Endothelial cell of umbilical vein (primary cell): ENCODE measurements around the gene TSEN15. TPM values are rescaled to one million over a fixed set of nuclear protein-coding genes. Genes with fewer than 3 reads are reported as not detected.

Experiments used
- BruUV-seq: library from RNA; stranded (reverse); fragments of 400-500 nt; replicated peaks from 2 replicates; lab custom pipeline; 2021; lab: Mats Ljungman, UMichigan
- CTCF ChIA-PET: fragments of 300-600, 350-600 bp; sonication (Branson Sonifier 250); formaldehyde crosslinking; loops from one replicate; lab custom pipeline; 2021; ENCODE audit warnings: antibody characterized with exemption, inconsistent platforms; lab: Charles Lee
- POLR2A ChIA-PET: fragments of 300-600, 350-600 bp; sonication (Branson Sonifier 250); formaldehyde crosslinking; loops from one replicate; lab custom pipeline; 2021; ENCODE audit warnings: antibody characterized with exemption, inconsistent platforms; lab: Charles Lee
- DNase-seq: peaks from one replicate; pipeline ENCODE4 v3.0.0-alpha.2; 2011; ENCODE audit warnings: low read depth, low spot score
- FAIRE-seq: peaks from 2 replicates; lab custom pipeline; 2011; peaks lifted over from hg19 to GRCh38; lab: Jason Lieb, UNC
- H2AFZ ChIP-seq: 2 replicates; pipeline ENCODE4 v1.6.0; 2012; ENCODE audit warnings: low read depth, low read length, control low read depth, inconsistent platforms
- H3K27ac ChIP-seq: 2 replicates; pipeline ENCODE4 v1.5.1; 2011; ENCODE audit warnings: low read depth, mild to moderate bottlenecking, control low read depth, low read length, moderate library complexity; ENCODE audit not compliant: insufficient read depth
- H3K27me3 ChIP-seq, 2 experiments: 2 replicates each; pipeline versions ENCODE4 v1.6.0 to v1.6.1; 2011; ENCODE audit warnings: low read length in 2 of 2, mixed read lengths in 1 of 2; ENCODE audit not compliant: control insufficient read depth in 2 of 2, insufficient read depth in 2 of 2
- H3K36me3 ChIP-seq, 2 experiments: 2 replicates in 1 of 2; 3 replicates in 1 of 2; pipeline ENCODE4 v1.5.1; 2011; ENCODE audit warnings: low read length in 2 of 2, mild to moderate bottlenecking in 1 of 2, moderate library complexity in 1 of 2; ENCODE audit not compliant: control insufficient read depth in 2 of 2, insufficient read depth in 2 of 2; ENCODE audit errors: extremely low read depth in 1 of 2
- H3K4me1 ChIP-seq: 3 replicates; pipeline ENCODE4 v1.5.1; 2011; ENCODE audit warnings: mild to moderate bottlenecking, low read length; ENCODE audit not compliant: control insufficient read depth, insufficient read depth; ENCODE audit errors: extremely low read depth
- H3K4me2 ChIP-seq: 2 replicates; pipeline ENCODE4 v1.6.1; 2011; ENCODE audit warnings: low read length, control low read depth, mixed read lengths; ENCODE audit not compliant: insufficient read depth
- H3K4me3 ChIP-seq, 3 experiments: fragments of 200-600 bp in 1 of 3; sonication (generic), shearing (Covaris generic) in 1 of 3; replicated peaks in 1 of 3; 2 replicates each; pipeline ENCODE4 v1.5.1; 2011 to 2016; ENCODE audit warnings: control low read depth in 3 of 3, low read length in 3 of 3, mild to moderate bottlenecking in 2 of 3, inconsistent platforms in 1 of 3, low read depth in 1 of 3, moderate library complexity in 1 of 3; ENCODE audit not compliant: insufficient read depth in 1 of 3
- H3K79me2 ChIP-seq: 2 replicates; pipeline ENCODE4 v1.6.0; 2012; ENCODE audit warnings: low read length, inconsistent platforms; ENCODE audit not compliant: control insufficient read depth, insufficient read depth
- H3K9ac ChIP-seq: replicated peaks from 2 replicates; pipeline ENCODE3; 2011; ENCODE audit warnings: low read length, control low read depth; ENCODE audit not compliant: insufficient read depth; ENCODE audit errors: extremely low read depth
- H3K9me1 ChIP-seq: replicated peaks from 3 replicates; pipeline ENCODE4 v1.6.0; 2011; ENCODE audit warnings: mild to moderate bottlenecking, low read length; ENCODE audit not compliant: control insufficient read depth, insufficient read depth; ENCODE audit errors: extremely low read depth
- H3K9me3 ChIP-seq: replicated peaks from 2 replicates; pipeline ENCODE4 v1.5.1; 2012; ENCODE audit warnings: low read length, inconsistent platforms; ENCODE audit not compliant: control insufficient read depth, insufficient read depth
- H4K20me1 ChIP-seq: replicated peaks from 2 replicates; pipeline ENCODE3; 2011; ENCODE audit warnings: mild to moderate bottlenecking, low read length; ENCODE audit not compliant: control insufficient read depth, insufficient read depth; ENCODE audit errors: extremely low read depth
- CTCF ChIP-seq, 2 donors: IDR thresholded peaks; 1 replicate in 1 of 2; 2 replicates in 1 of 2; pipeline ENCODE4 v1.5.1; 2011; ENCODE audit warnings: low read length in 2 of 2, mild to moderate bottlenecking in 2 of 2, moderate library complexity in 2 of 2, control low read depth in 1 of 2, inconsistent platforms in 1 of 2, low read depth in 1 of 2; ENCODE audit not compliant: insufficient read depth in 1 of 2; ENCODE audit errors: extremely low read depth in 1 of 2
- EZH2 ChIP-seq: IDR thresholded peaks from 2 replicates; pipeline ENCODE4 v1.6.1; 2012; ENCODE audit warnings: borderline replicate concordance, low read depth, mild to moderate bottlenecking, moderate library complexity, low read length, inconsistent platforms; ENCODE audit not compliant: severe bottlenecking
- FOS ChIP-seq: IDR thresholded peaks from 2 replicates; pipeline ENCODE4 v1.6.1; 2011; ENCODE audit warnings: mild to moderate bottlenecking, low read length, moderate library complexity, borderline replicate concordance; ENCODE audit not compliant: insufficient read depth
- GATA2 ChIP-seq: IDR thresholded peaks from 2 replicates; pipeline ENCODE4 v1.7.0; 2011; ENCODE audit warnings: low read depth, mild to moderate bottlenecking, moderate library complexity, mixed read lengths, low read length; ENCODE audit not compliant: insufficient read length, insufficient read depth
- JUN ChIP-seq: IDR thresholded peaks from 2 replicates; pipeline ENCODE4 v1.6.1; 2011; ENCODE audit warnings: borderline replicate concordance, low read depth; ENCODE audit not compliant: insufficient read length, insufficient read depth
- MYC ChIP-seq: IDR thresholded peaks from one replicate; pipeline ENCODE4 v1.6.1; 2011; ENCODE audit warnings: mild to moderate bottlenecking, low read depth, low read length
- POLR2A ChIP-seq: IDR thresholded peaks from 2 replicates; pipeline ENCODE4 v1.6.1; 2012; ENCODE audit warnings: low read depth, mild to moderate bottlenecking, control low read depth, low read length
- POLR2AphosphoS5 ChIP-seq: IDR thresholded peaks from 2 replicates; pipeline ENCODE4 v1.6.1; 2012; ENCODE audit warnings: low read depth, mild to moderate bottlenecking, control low read depth, low read length, moderate library complexity; ENCODE audit not compliant: insufficient read depth
- dilution Hi-C: fragments of 300-500 bp; cut with MboI; formaldehyde crosslinking; loops from one replicate; pipeline ENCODE4 v1.15.0; 2019; ENCODE audit warnings: low sequenced_read_pairs; ENCODE audit not compliant: extremely low pct_ligation_motif_present
- intact Hi-C: fragments of 100-400 bp; cut with micrococcal nuclease; formaldehyde crosslinking; loops from one replicate; pipeline ENCODE4 v1.10.0; 2022
- polyA plus RNA-seq, 4 experiments: library from polyadenylated mRNA; depleted of rRNA in 3 of 4; stranded (reverse) in 3 of 4; unstranded in 1 of 4; fragments of >200 nt; gene quantifications; 2 replicates each; pipeline versions ENCODE4 v1.2.1 to v1.2.3, GENCODE V29; 2011 to 2012; ENCODE audit warnings: missing spikeins in 1 of 4
- total RNA-seq: library from RNA; stranded (reverse); gene quantifications from 2 replicates; pipeline ENCODE4 v1.2.3, GENCODE V29; 2021
- TF ChIP-seq, protein P1 (sequence below): IDR thresholded peaks from 2 replicates; pipeline ENCODE4 v1.6.1; 2011; ENCODE audit not compliant: insufficient read depth, insufficient read length

The TSEN15 gene
- total and polyA plus RNA-seq, 2 donors (not counting 3 experiments of a cell fraction or from before 2014, with no cell fraction given) = 20.6 to 25.8 TPM

DNA sequence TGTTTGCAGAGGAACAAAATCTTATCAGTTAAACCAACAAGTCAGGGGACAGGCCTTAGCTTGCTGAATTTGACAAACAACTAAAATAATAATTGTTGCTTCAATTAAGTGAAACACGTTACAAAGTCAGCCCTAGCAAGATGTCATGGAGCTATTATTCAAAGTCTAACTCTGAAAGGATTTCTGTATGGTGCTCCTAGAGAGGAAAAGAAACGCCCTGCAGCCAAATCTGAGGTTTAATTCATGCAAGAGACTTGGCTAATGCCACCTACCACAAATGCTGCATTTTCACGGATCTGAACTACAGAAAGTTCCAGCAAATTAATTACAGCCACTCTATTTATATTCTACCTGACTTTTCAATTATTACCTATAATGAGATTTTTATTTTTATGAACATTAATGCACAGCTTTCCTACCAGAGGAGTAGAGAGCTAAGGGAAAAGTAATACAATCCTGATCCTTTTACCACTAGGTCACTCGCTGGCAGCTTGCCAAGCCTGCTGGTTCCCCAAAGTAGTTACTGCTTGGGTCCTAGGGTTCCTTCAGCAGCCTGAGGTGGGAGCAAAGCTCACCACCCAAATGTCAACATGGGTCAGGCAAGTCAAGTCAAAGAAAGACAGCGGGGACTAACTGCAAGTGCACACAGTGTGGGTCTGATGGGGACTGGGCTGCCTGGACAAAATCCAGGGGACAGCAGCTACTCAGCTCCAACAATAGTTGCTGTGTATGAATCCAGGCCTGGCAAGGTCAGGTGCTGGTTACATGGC, 22.5 kb upstream of the TSEN15 start:
- dilution Hi-C loops = no loop called here
- Histone ChIP-seq H3K4me1 (no peaks in the 10 kb centered on the region), H3K9ac (no peak overlapping the region)

More for the DNA sequence above, 22.5 kb upstream of the TSEN15 start:
- no peak overlapping the region for H2AFZ ChIP-seq
- POLR2A ChIA-PET = no interaction called here
- DNase-seq (no peak), FAIRE-seq (no peak)
- TF ChIP-seq CTCF (IDR thresholded peaks at IDR 0.05; ENCODE audit: extremely low read depth in 1 of 2, insufficient read depth in 1 of 2, low read depth in 1 of 2, low read length in 2 of 2) (no peak), JUN (no peak), MYC (no peak), FOS (no peak), GATA2 (no peak), POLR2A (no peak), POLR2AphosphoS5 (no peak), EZH2 (no peak)
- TF ChIP-seq, protein P1, sequence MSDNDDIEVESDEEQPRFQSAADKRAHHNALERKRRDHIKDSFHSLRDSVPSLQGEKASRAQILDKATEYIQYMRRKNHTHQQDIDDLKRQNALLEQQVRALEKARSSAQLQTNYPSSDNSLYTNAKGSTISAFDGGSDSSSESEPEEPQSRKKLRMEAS = no peak
- no peaks in the 10 kb centered on the region for H3K36me3 ChIP-seq
- H3K4me2 ChIP-seq = no peak overlapping the region
- CTCF ChIA-PET = interaction anchor here (1.7 kb wide), 1 partner anchor 663 kb away, joined by 3 read pairs; no protein-coding TSS in a partner anchor
- intact Hi-C loops = no loop called here
- no peaks in the 10 kb centered on the region for H3K9me1 ChIP-seq
- H3K4me3 ChIP-seq = no peak overlapping the region
- H3K79me2 ChIP-seq = no peaks in the 10 kb centered on the region
- H3K9me3 ChIP-seq = no peaks in the 10 kb centered on the region
- no peaks in the 10 kb centered on the region for H4K20me1 ChIP-seq
- no TSS peak for BruUV-seq
- H3K27ac ChIP-seq = no peak overlapping the region
- peaks cover 37 to 55% of the 10 kb centered on the region in 2 experiments for H3K27me3 ChIP-seq
